ENCODE measurements around the gene ZBTB11. TPM values are rescaled to one million over a fixed set of nuclear protein-coding genes. Genes with fewer than 3 reads are reported as not detected.
A peak's percentile ranks its signal among the peaks of the same experiment; 100 is the strongest.

The ZBTB11 gene
- total and polyA plus RNA-seq, 9 of the 15 experiments (the other 6 are each of a cell fraction or from before 2014, with no cell fraction given): 6.2 to 31.9 (median 21.4) TPM

DNA sequence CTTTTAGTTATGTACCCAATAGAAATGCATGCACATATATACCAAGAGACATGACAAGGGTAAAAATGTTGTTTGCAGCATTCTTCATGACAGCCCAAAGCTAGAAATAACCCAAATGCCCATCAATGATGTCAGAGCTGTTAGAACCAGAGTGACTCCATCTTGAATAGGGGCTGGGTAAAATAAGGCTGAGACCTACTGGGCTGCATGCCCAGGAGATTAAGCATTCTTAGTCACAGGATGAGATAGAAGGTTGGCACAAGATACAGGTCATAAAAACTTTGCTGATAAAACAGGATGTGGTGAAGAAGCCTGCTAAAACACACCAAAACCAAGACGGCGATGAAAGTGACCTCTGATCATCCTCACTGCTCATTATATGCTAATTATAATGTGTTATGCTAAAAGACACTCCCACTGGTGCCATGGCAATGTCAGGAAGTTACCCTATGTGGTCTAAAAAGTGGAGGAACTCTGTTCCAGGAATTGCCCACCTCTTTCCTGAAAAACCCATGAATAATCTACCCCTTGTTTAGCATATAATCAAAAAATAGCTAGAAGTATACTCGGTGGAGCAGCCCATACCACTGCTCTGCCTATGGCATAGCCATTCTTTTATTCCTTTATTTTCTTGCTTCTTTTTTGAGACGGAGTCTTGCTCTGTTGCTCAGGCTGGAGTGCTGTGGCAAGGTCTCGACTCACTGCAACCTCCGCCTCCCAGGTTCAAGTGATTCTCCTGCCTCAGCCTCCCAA, 32.9 kb downstream of the ZBTB11 start (continued):
- TF ChIP-seq SRSF7 (optimal IDR thresholded peaks at IDR 0.05; ENCODE audit: low read depth, low read length) (no peak), ZNF76 (CRISPR knock-in tag; IDR thresholded peaks at IDR 0.05; ENCODE audit: borderline replicate concordance) (peak; percentile 100), NR4A1 (CRISPR knock-in tag; IDR thresholded peaks at IDR 0.05) (peak; percentile 99), NR4A1 (tag; IDR thresholded peaks at IDR 0.05) (peak; percentile 99), ZNF41 (CRISPR knock-in tag; conservative IDR thresholded peaks at IDR 0.05) (peak; percentile 99), ZNF311 (CRISPR knock-in tag; IDR thresholded peaks at IDR 0.05) (peak; percentile 100), PHB (CRISPR knock-in tag; IDR thresholded peaks at IDR 0.05) (peak; percentile 95), LEF1 (IDR thresholded peaks at IDR 0.05) (no peak), GABPA (tag; conservative IDR thresholded peaks at IDR 0.05; ENCODE audit: low read depth) (peak; percentile 73), ZNF507 (tag; conservative IDR thresholded peaks at IDR 0.05) (peak; percentile 73), HEY1 (CRISPR knock-in tag; IDR thresholded peaks at IDR 0.05; ENCODE audit: borderline replicate concordance) (peak; percentile 96), ELF2 (CRISPR knock-in tag; IDR thresholded peaks at IDR 0.05) (peak; percentile 97), NFE2L1 (tag; IDR thresholded peaks at IDR 0.05; ENCODE audit: borderline replicate concordance, low read depth) (peak; percentile 80), RHOXF2B (CRISPR knock-in tag; conservative IDR thresholded peaks at IDR 0.05) (peak; percentile 99)
- TF ChIP-seq, protein P1, sequence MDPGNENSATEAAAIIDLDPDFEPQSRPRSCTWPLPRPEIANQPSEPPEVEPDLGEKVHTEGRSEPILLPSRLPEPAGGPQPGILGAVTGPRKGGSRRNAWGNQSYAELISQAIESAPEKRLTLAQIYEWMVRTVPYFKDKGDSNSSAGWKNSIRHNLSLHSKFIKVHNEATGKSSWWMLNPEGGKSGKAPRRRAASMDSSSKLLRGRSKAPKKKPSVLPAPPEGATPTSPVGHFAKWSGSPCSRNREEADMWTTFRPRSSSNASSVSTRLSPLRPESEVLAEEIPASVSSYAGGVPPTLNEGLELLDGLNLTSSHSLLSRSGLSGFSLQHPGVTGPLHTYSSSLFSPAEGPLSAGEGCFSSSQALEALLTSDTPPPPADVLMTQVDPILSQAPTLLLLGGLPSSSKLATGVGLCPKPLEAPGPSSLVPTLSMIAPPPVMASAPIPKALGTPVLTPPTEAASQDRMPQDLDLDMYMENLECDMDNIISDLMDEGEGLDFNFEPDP (CRISPR knock-in tag; IDR thresholded peaks at IDR 0.05): peak; percentile 99
- TF ChIP-seq, protein P2, sequence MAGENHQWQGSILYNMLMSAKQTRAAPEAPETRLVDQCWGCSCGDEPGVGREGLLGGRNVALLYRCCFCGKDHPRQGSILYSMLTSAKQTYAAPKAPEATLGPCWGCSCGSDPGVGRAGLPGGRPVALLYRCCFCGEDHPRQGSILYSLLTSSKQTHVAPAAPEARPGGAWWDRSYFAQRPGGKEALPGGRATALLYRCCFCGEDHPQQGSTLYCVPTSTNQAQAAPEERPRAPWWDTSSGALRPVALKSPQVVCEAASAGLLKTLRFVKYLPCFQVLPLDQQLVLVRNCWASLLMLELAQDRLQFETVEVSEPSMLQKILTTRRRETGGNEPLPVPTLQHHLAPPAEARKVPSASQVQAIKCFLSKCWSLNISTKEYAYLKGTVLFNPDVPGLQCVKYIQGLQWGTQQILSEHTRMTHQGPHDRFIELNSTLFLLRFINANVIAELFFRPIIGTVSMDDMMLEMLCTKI (IDR thresholded peaks at IDR 0.05; ENCODE audit: partially characterized antibody): no peak
- TF ChIP-seq, protein P3, sequence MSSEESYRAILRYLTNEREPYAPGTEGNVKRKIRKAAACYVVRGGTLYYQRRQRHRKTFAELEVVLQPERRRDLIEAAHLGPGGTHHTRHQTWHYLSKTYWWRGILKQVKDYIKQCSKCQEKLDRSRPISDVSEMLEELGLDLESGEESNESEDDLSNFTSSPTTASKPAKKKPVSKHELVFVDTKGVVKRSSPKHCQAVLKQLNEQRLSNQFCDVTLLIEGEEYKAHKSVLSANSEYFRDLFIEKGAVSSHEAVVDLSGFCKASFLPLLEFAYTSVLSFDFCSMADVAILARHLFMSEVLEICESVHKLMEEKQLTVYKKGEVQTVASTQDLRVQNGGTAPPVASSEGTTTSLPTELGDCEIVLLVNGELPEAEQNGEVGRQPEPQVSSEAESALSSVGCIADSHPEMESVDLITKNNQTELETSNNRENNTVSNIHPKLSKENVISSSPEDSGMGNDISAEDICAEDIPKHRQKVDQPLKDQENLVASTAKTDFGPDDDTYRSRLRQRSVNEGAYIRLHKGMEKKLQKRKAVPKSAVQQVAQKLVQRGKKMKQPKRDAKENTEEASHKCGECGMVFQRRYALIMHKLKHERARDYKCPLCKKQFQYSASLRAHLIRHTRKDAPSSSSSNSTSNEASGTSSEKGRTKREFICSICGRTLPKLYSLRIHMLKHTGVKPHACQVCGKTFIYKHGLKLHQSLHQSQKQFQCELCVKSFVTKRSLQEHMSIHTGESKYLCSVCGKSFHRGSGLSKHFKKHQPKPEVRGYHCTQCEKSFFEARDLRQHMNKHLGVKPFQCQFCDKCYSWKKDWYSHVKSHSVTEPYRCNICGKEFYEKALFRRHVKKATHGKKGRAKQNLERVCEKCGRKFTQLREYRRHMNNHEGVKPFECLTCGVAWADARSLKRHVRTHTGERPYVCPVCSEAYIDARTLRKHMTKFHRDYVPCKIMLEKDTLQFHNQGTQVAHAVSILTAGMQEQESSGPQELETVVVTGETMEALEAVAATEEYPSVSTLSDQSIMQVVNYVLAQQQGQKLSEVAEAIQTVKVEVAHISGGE (CRISPR knock-in tag; IDR thresholded peaks at IDR 0.05): peak in 1 of 3 experiments; percentile 83; a peak in 3 of 6 replicates
- TF ChIP-seq, protein P4, sequence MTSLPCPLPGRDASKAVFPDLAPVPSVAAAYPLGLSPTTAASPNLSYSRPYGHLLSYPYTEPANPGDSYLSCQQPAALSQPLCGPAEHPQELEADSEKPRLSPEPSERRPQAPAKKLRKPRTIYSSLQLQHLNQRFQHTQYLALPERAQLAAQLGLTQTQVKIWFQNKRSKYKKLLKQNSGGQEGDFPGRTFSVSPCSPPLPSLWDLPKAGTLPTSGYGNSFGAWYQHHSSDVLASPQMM (CRISPR knock-in tag; IDR thresholded peaks at IDR 0.05): peak; percentile 78; the same call in 1 of the 2 replicates
- TF ChIP-seq, protein P5, sequence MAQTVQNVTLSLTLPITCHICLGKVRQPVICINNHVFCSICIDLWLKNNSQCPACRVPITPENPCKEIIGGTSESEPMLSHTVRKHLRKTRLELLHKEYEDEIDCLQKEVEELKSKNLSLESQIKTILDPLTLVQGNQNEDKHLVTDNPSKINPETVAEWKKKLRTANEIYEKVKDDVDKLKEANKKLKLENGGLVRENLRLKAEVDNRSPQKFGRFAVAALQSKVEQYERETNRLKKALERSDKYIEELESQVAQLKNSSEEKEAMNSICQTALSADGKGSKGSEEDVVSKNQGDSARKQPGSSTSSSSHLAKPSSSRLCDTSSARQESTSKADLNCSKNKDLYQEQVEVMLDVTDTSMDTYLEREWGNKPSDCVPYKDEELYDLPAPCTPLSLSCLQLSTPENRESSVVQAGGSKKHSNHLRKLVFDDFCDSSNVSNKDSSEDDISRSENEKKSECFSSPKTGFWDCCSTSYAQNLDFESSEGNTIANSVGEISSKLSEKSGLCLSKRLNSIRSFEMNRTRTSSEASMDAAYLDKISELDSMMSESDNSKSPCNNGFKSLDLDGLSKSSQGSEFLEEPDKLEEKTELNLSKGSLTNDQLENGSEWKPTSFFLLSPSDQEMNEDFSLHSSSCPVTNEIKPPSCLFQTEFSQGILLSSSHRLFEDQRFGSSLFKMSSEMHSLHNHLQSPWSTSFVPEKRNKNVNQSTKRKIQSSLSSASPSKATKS (CRISPR knock-in tag; IDR thresholded peaks at IDR 0.05): peak; percentile 97

Measured in K562 (cell line).